ENCODE measurements around the gene TSPAN14.

GRCh38 chr10:80506836-80507487 is 52.9 kb downstream of the TSPAN14 start:
- TF ChIP-seq CTCF (IDR thresholded peaks at IDR 0.05) (no peak), POLR2A (IDR thresholded peaks at IDR 0.05) (no peak)

All from adrenal gland (tissue), 5 donors.